H1 (cell line): Measurements from ENCODE around the gene ZC3H18. TPM values are rescaled to one million over a fixed set of nuclear protein-coding genes. Genes with fewer than 3 reads are reported as not detected.

Experiments
- CBX5 ChIP-seq: fragments of 300-800, 300-1000 bp; sonication (generic); IDR thresholded peaks from 2 replicates; pipeline ENCODE4 v1.7.1; 2016; ENCODE audit warnings: antibody characterized with exemption, low read length, low read depth
- CEBPB ChIP-seq: IDR thresholded peaks from 2 replicates; pipeline ENCODE4 v1.6.1; 2012; ENCODE audit warnings: low read depth, low read length
- CHD2 ChIP-seq: IDR thresholded peaks from 2 replicates; pipeline ENCODE4 v1.6.1; 2012; ENCODE audit warnings: low read length, improper control_type of control experiment
- CREB1 ChIP-seq: IDR thresholded peaks from 2 replicates; pipeline ENCODE4 v1.6.1; 2012; ENCODE audit warnings: inconsistent platforms
- JUND ChIP-seq: IDR thresholded peaks from 2 replicates; pipeline ENCODE4 v1.6.1; 2011; ENCODE audit warnings: mild to moderate bottlenecking, improper control_type of control experiment, low read length
- KDM1A ChIP-seq: fragments of 200-600, 300-600 bp; sonication (generic); IDR thresholded peaks from 2 replicates; pipeline ENCODE4 v1.7.1; 2016; ENCODE audit warnings: mild to moderate bottlenecking, low read length, borderline replicate concordance
- RXRA ChIP-seq: IDR thresholded peaks from 2 replicates; pipeline ENCODE4 v1.6.1; 2011; ENCODE audit warnings: low read depth, mild to moderate bottlenecking, low read length, moderate library complexity; ENCODE audit not compliant: insufficient read depth
- SAP30 ChIP-seq: fragments of 300-600 bp; sonication (generic); IDR thresholded peaks from 2 replicates; pipeline ENCODE4 v1.7.1; 2012; ENCODE audit warnings: low read length, moderate library complexity, mild to moderate bottlenecking, inconsistent platforms; ENCODE audit not compliant: insufficient read depth, insufficient replicate concordance
- SP2 ChIP-seq: IDR thresholded peaks from 2 replicates; pipeline ENCODE4 v1.6.1; 2012; ENCODE audit warnings: mild to moderate bottlenecking, low read length, inconsistent platforms
- polyA plus RNA-seq, 7 experiments: library from polyadenylated mRNA; depleted of rRNA in 3 of 7; stranded (reverse) in 5 of 7; unstranded in 2 of 7; fragments of >200 nt in 5 of 7; fragments of 200-250 nt in 2 of 7; gene quantifications; 1 replicate in 5 of 7; 2 replicates in 1 of 7; 4 replicates in 1 of 7; pipeline versions ENCODE4 v1.2.1 to v1.2.3, GENCODE V29; 2011 to 2013; ENCODE audit warnings: missing spikeins in 2 of 7, mixed read lengths in 2 of 7
- total RNA-seq: library from RNA; stranded (reverse); fragmentation: NEBNext Ultra II Directional; extraction: Animal tissue kit (Norgen Biotek cat#: 25700); gene quantifications from 2 replicates; pipeline ENCODE4 v1.2.1, GENCODE V29; 2021
- TF ChIP-seq, protein P1 (sequence below): fragments of 300-600 bp; sonication (generic); IDR thresholded peaks from 2 replicates; pipeline ENCODE4 v1.7.1; 2012; ENCODE audit warnings: low read length, moderate library complexity, mild to moderate bottlenecking, inconsistent platforms; ENCODE audit not compliant: insufficient replicate concordance

The ZC3H18 gene
- total and polyA plus RNA-seq, 2 of the 8 experiments (the other 6 are each of a cell fraction or from before 2014, with no cell fraction given) = 12.1 to 73.2 TPM

DNA sequence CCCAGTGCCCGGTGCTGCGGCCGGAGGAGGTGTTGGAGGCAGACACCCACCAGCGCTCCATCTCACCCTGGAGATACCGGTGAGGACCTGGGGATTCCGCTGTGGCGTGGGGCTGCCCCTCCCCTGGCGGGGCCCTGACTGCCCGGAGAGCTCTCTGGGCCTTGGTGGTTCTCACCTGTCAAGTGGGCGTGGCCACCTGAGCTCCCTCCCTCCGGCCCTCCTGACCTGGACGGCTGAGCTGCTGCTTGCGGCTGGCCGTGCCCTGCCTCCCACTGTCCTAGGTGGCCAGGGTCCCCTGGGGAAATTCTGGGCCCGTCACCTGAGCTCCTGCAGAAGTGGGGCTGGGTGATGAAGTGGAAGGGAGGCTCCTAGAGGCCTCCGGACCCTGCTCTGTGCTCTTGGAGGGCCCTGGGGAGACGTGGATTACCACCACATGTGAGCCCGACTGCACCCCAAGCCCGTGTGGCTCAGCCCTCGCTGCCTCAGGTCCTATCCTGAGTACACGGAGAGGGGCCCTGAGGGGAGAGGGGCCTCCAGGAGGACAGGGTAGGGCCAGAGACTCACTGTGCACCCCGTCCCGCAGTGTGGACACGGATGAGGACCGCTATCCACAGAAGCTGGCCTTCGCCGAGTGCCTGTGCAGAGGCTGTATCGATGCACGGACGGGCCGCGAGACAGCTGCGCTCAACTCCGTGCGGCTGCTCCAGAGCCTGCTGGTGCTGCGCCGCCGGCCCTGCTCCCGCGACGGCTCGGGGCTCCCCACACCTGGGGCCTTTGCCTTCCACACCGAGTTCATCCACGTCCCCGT lies 69.2 kb downstream of the ZC3H18 start (continued):
- TF ChIP-seq, protein P1, sequence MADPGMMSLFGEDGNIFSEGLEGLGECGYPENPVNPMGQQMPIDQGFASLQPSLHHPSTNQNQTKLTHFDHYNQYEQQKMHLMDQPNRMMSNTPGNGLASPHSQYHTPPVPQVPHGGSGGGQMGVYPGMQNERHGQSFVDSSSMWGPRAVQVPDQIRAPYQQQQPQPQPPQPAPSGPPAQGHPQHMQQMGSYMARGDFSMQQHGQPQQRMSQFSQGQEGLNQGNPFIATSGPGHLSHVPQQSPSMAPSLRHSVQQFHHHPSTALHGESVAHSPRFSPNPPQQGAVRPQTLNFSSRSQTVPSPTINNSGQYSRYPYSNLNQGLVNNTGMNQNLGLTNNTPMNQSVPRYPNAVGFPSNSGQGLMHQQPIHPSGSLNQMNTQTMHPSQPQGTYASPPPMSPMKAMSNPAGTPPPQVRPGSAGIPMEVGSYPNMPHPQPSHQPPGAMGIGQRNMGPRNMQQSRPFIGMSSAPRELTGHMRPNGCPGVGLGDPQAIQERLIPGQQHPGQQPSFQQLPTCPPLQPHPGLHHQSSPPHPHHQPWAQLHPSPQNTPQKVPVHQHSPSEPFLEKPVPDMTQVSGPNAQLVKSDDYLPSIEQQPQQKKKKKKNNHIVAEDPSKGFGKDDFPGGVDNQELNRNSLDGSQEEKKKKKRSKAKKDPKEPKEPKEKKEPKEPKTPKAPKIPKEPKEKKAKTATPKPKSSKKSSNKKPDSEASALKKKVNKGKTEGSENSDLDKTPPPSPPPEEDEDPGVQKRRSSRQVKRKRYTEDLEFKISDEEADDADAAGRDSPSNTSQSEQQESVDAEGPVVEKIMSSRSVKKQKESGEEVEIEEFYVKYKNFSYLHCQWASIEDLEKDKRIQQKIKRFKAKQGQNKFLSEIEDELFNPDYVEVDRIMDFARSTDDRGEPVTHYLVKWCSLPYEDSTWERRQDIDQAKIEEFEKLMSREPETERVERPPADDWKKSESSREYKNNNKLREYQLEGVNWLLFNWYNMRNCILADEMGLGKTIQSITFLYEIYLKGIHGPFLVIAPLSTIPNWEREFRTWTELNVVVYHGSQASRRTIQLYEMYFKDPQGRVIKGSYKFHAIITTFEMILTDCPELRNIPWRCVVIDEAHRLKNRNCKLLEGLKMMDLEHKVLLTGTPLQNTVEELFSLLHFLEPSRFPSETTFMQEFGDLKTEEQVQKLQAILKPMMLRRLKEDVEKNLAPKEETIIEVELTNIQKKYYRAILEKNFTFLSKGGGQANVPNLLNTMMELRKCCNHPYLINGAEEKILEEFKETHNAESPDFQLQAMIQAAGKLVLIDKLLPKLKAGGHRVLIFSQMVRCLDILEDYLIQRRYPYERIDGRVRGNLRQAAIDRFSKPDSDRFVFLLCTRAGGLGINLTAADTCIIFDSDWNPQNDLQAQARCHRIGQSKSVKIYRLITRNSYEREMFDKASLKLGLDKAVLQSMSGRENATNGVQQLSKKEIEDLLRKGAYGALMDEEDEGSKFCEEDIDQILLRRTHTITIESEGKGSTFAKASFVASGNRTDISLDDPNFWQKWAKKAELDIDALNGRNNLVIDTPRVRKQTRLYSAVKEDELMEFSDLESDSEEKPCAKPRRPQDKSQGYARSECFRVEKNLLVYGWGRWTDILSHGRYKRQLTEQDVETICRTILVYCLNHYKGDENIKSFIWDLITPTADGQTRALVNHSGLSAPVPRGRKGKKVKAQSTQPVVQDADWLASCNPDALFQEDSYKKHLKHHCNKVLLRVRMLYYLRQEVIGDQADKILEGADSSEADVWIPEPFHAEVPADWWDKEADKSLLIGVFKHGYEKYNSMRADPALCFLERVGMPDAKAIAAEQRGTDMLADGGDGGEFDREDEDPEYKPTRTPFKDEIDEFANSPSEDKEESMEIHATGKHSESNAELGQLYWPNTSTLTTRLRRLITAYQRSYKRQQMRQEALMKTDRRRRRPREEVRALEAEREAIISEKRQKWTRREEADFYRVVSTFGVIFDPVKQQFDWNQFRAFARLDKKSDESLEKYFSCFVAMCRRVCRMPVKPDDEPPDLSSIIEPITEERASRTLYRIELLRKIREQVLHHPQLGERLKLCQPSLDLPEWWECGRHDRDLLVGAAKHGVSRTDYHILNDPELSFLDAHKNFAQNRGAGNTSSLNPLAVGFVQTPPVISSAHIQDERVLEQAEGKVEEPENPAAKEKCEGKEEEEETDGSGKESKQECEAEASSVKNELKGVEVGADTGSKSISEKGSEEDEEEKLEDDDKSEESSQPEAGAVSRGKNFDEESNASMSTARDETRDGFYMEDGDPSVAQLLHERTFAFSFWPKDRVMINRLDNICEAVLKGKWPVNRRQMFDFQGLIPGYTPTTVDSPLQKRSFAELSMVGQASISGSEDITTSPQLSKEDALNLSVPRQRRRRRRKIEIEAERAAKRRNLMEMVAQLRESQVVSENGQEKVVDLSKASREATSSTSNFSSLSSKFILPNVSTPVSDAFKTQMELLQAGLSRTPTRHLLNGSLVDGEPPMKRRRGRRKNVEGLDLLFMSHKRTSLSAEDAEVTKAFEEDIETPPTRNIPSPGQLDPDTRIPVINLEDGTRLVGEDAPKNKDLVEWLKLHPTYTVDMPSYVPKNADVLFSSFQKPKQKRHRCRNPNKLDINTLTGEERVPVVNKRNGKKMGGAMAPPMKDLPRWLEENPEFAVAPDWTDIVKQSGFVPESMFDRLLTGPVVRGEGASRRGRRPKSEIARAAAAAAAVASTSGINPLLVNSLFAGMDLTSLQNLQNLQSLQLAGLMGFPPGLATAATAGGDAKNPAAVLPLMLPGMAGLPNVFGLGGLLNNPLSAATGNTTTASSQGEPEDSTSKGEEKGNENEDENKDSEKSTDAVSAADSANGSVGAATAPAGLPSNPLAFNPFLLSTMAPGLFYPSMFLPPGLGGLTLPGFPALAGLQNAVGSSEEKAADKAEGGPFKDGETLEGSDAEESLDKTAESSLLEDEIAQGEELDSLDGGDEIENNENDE = no peak
- TF ChIP-seq RXRA = no peak
- TF ChIP-seq CEBPB = no peak
- no peak for TF ChIP-seq CBX5
- TF ChIP-seq SAP30 = no peak
- TF ChIP-seq KDM1A = no peak
- TF ChIP-seq CHD2 = no peak
- TF ChIP-seq SP2 = no peak
- TF ChIP-seq JUND = no peak
- no peak for TF ChIP-seq CREB1
